Pancreas (tissue), 10 donors: Measurements from ENCODE around the gene RGN. TPM values are rescaled to one million over a fixed set of nuclear protein-coding genes. Genes with fewer than 3 reads are reported as not detected.
A peak's percentile ranks its signal among the peaks of the same experiment; 100 is the strongest.

Experiments used
- ATAC-seq, 4 donors: fragments of 200-7000 bp; cut with Tn5 transposase; one replicate each; pipeline versions ENCODE4 v1.8.0 to v1.9.1; 2020; ENCODE audit warnings: mild to moderate bottlenecking in 4 of 4, moderate library complexity in 4 of 4
- DNase-seq, 6 donors: peaks; one replicate each; pipeline ENCODE4 v3.0.0-alpha.2; 2020
- FAIRE-seq: peaks from 2 replicates; lab custom pipeline; 2012; peaks lifted over from hg19 to GRCh38; lab: Jason Lieb, UNC
- H3K27ac ChIP-seq, 4 donors: fragments of 200-600 bp; sonication (generic); 1 replicate in 3 of 4; 2 replicates in 1 of 4; pipeline versions ENCODE4 v1.5.0 to v1.8.0; 2020
- H3K27me3 ChIP-seq, 4 donors: fragments of 200-600 bp; one replicate each; pipeline ENCODE4 v1.8.0; 2021
- H3K36me3 ChIP-seq, 3 donors: fragments of 200-600 bp; sonication (generic) in 1 of 3; one replicate each; pipeline versions ENCODE4 v1.5.0 to v1.8.0; 2020 to 2021
- H3K4me1 ChIP-seq, 3 donors: fragments of 200-600 bp; one replicate each; pipeline ENCODE4 v1.8.0; 2021
- H3K4me3 ChIP-seq, 4 donors: fragments of 200-600 bp; sonication (generic) in 2 of 4; one replicate each; pipeline versions ENCODE4 v1.5.0 to v1.8.0; 2020 to 2021
- H3K9me3 ChIP-seq, 4 donors: fragments of 200-600 bp; one replicate each; pipeline ENCODE4 v1.8.0; 2021
- WGBS, 2 donors: extraction: QIAGEN DNeasy Blood & Tissue Kit; methylation state at CpG; one replicate each; pipeline ENCODE4 v1.1.7; 2013; 5-methylcytosine and 5-hydroxymethylcytosine counted together
- intact Hi-C, 3 donors: fragments of 100-400 bp; cut with DNase I; formaldehyde crosslinking; loops; one replicate each; pipeline versions ENCODE4 v1.11.1 to v1.14.2; 2022
- polyA plus RNA-seq, 2 donors: library from polyadenylated mRNA; stranded (reverse); fragments of 200-250 nt; gene quantifications; one replicate each; pipeline ENCODE4 v1.2.3, GENCODE V29; 2013
- total RNA-seq, 6 donors: library from RNA; stranded (reverse); fragmentation: NEBNext Ultra II Directional in 4 of 6; extraction: Animal tissue kit (Norgen Biotek cat#: 25700) in 4 of 6; gene quantifications; one replicate each; pipeline versions ENCODE4 v1.2.1 to v1.2.4, GENCODE V29; 2021 to 2023
- TF ChIP-seq, protein P1 (sequence below), 4 donors: fragments of 200-600 bp; sonication (generic) in 3 of 4; IDR thresholded peaks; one replicate each; pipeline versions ENCODE4 v1.5.0 to v1.8.0; 2021; ENCODE audit warnings: antibody characterized with exemption in 4 of 4
- donor health status: healthy with polysubstance abuse.
- donor health status: DM: no; HTN: no; CAD: no; lungs with moderate emphysema.
- donor health status: DM: no; HTN: no; CAD: no.
- donor health status: control.
- donor health status: control.
- donor health status: Bipolar disorder and iron deficiency.
- donor health status: DM: yes; HTN: yes; CAD: no.
- donor health status: DM: no; HTN: no; CAD: no.
- donor health status: DM: no; HTN: no; CAD: no.
- donor health status: DM: yes; HTN: yes; CAD: no.

Gene RGN
- total and polyA plus RNA-seq, 8 donors = 11.2 to 32.1 (median 20.7) TPM

DNA sequence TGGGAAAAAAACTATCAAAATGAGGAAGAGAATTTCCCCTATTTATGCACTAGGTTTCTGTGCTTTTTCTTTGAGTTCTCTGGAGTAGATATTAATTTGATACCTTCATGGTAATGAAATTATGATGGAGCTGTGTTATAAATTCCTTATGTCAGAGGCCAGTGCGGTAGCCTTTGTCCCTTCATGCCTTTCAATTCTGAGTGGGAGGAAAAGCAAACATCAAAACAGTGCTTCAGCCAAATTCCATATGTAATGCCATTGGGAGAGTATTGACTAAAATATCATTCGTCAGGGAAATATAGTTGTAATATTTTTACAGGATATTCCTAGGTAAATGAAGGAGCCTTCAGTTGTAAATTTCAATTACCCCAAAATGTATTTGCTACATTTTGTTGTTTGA, 17.5 kb upstream of the RGN start:
- ATAC-seq = peak in 1 of 4 donors; percentile 70
- Histone ChIP-seq H3K4me3 (no peak overlapping the region), H3K4me1 (peaks cover 0 to 8% (median 0%) of the 10 kb centered on the region in 3 donors), H3K27ac (no peak overlapping the region), H3K36me3 (peaks cover 0 to 3% (median 0%) of the 10 kb centered on the region in 3 donors), H3K9me3 (no peaks in the 10 kb centered on the region), H3K27me3 (no peaks in the 10 kb centered on the region)
- intact Hi-C loops = no loop called here
- TF ChIP-seq, protein P1, sequence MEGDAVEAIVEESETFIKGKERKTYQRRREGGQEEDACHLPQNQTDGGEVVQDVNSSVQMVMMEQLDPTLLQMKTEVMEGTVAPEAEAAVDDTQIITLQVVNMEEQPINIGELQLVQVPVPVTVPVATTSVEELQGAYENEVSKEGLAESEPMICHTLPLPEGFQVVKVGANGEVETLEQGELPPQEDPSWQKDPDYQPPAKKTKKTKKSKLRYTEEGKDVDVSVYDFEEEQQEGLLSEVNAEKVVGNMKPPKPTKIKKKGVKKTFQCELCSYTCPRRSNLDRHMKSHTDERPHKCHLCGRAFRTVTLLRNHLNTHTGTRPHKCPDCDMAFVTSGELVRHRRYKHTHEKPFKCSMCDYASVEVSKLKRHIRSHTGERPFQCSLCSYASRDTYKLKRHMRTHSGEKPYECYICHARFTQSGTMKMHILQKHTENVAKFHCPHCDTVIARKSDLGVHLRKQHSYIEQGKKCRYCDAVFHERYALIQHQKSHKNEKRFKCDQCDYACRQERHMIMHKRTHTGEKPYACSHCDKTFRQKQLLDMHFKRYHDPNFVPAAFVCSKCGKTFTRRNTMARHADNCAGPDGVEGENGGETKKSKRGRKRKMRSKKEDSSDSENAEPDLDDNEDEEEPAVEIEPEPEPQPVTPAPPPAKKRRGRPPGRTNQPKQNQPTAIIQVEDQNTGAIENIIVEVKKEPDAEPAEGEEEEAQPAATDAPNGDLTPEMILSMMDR (IDR thresholded peaks at IDR 0.05) = no peak
- FAIRE-seq = no peak
- 27 to 33% methylated on average over 2 of the region's 2 CpGs for WGBS, 2 donors
- no peak for DNase-seq

DNA sequence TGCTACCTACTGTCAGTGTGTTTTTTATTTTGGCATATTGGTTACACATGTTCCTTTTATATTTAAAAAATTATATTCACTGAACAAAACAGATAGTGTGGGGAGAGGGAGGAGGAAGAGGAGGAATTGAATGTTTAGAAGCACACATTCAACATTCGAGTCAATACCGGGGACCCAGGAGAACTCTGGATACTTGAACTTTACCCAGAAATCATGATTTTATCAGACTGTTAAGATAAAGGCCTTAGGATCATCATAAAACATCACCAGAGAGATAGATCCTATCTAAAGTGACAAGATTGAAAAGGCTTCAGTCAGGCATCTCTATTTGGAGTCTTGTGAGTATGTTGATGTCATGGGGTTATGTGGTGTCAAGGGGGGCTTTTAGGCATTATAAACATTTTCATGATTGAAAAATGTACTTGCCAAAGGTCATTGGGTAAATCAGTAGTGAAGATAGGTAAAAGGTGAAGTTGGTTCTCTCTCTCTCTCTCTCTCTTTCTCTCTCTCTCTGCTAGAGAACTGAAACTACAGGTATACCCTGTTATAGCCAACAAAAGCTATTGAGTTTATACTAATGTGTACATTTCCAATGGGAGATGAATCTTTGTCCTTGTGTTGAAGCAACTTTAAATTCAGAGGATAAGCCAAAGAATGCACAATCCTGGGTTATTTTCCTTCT, 16.9 kb upstream of the RGN start:
- FAIRE-seq (no peak), ATAC-seq (no peak), DNase-seq (no peak)
- TF ChIP-seq, protein P1 (IDR thresholded peaks at IDR 0.05) = no peak
- H3K27ac ChIP-seq = no peak overlapping the region
- no peaks in the 10 kb centered on the region for H3K27me3 ChIP-seq
- intact Hi-C loops = no loop called here
- H3K9me3 ChIP-seq = no peaks in the 10 kb centered on the region
- WGBS, 2 donors = 48 to 57% methylated on average over 2 of the region's 2 CpGs
- peaks cover 0 to 8% (median 0%) of the 10 kb centered on the region in 3 donors for H3K4me1 ChIP-seq
- no peaks in the 10 kb centered on the region for H3K36me3 ChIP-seq
- no peak overlapping the region for H3K4me3 ChIP-seq

DNA sequence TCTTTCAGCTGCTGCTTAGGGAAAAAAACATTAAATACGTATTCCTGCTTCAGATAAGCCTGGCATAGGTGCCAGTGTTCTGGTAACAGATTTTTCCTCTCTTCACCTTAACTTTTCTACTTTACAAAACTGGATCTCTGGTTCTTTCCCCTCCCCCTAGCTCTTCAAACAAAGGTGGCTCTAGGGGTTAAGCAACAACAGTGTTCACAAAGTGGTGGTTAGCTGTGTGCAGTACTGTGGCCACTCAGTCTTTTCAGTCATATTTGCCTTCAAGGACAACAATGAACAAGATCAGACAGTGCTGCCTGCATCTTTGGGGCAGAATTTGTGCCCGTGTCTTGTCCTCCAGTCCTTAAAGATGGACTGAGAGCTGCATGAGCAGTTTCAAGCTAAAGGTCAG, 15.1 kb upstream of the RGN start:
- intact Hi-C loops = no loop called here
- 69 to 85% methylated on average over 2 of the region's 2 CpGs for WGBS, 2 donors
- ATAC-seq (no peak), FAIRE-seq (no peak), DNase-seq (no peak)
- Histone ChIP-seq H3K4me1 (peaks cover 0 to 8% (median 0%) of the 10 kb centered on the region in 3 donors), H3K4me3 (no peak overlapping the region), H3K9me3 (no peaks in the 10 kb centered on the region), H3K27me3 (no peaks in the 10 kb centered on the region), H3K36me3 (no peaks in the 10 kb centered on the region), H3K27ac (no peak overlapping the region)
- TF ChIP-seq, protein P1 (IDR thresholded peaks at IDR 0.05) = no peak

DNA sequence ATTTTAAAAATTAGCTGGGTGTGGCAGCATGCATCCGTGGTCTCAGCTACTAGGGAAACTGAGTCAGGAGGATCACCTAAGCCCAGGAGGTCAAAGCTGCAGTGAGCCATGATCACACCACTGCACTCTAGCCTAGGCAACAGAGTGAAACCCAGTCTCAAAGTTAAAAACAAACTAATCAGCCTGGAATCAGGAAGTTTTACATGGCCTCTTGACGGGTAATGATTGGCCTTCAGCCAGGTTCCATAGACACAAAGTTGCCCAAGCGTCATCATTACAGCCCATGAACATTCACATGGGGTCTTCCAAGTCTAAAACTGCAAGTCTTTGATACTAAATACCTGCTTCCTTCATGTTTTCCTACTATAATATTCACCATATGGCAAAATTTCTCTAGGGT, 10.0 kb upstream of the RGN start:
- TF ChIP-seq, protein P1 (IDR thresholded peaks at IDR 0.05) = no peak
- FAIRE-seq = no peak
- H3K27me3 ChIP-seq = peaks cover 0 to 4% (median 0%) of the 10 kb centered on the region in 4 donors
- no peaks in the 10 kb centered on the region for H3K9me3 ChIP-seq
- H3K4me1 ChIP-seq = no peaks in the 10 kb centered on the region
- H3K4me3 ChIP-seq = no peak overlapping the region
- no peaks in the 10 kb centered on the region for H3K36me3 ChIP-seq
- DNase-seq = no peak
- intact Hi-C loops = no loop called here
- no peak overlapping the region for H3K27ac ChIP-seq
- ATAC-seq = no peak
- 39 to 64% methylated on average over 3 of the region's 3 CpGs for WGBS, 2 donors

DNA sequence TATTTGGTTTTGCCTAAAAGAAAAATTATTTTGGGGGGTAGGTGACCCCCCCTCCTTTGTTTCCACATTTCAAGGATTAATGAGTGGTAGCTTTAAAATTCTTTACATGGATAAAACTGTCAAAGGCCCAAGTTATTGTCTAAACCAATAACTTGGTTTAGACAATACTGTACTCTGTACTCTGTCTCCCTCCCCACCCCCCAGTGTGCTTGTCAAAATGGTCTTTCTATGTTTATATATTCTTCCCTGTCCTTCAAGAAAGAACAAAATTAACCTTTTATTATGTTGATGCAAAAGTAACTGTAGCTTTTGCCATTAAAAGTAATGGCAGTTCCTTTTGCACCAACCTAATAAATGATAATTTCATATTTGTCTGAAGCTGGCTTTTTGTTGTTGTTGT, 9.5 kb upstream of the RGN start:
- no peak overlapping the region for H3K4me3 ChIP-seq
- H3K36me3 ChIP-seq = no peaks in the 10 kb centered on the region
- intact Hi-C loops = no loop called here
- no peak overlapping the region for H3K27ac ChIP-seq
- H3K27me3 ChIP-seq = peaks cover 0 to 4% (median 0%) of the 10 kb centered on the region in 4 donors
- TF ChIP-seq, protein P1 (IDR thresholded peaks at IDR 0.05) = no peak
- no peaks in the 10 kb centered on the region for H3K4me1 ChIP-seq
- FAIRE-seq (no peak), ATAC-seq (no peak), DNase-seq (no peak)
- no peaks in the 10 kb centered on the region for H3K9me3 ChIP-seq
